H1 (cell line): Measurements from ENCODE around the gene WDR1.

ENCODE experiments used
- CBX5 ChIP-seq: fragments of 300-800, 300-1000 bp; sonication (generic); IDR thresholded peaks from 2 replicates; pipeline ENCODE4 v1.7.1; 2016; ENCODE audit warnings: antibody characterized with exemption, low read length, low read depth
- EZH2 ChIP-seq: fragments of 200-600 bp; sonication (generic); IDR thresholded peaks from 2 replicates; pipeline ENCODE4 v1.7.1; 2012; ENCODE audit warnings: low read depth, mild to moderate bottlenecking, moderate library complexity, low read length, inconsistent platforms; ENCODE audit not compliant: severe bottlenecking
- JUND ChIP-seq: IDR thresholded peaks from 2 replicates; pipeline ENCODE4 v1.6.1; 2011; ENCODE audit warnings: mild to moderate bottlenecking, improper control_type of control experiment, low read length
- TF ChIP-seq, protein P1 (sequence below), 3 experiments: IDR thresholded peaks; 1 replicate in 2 of 3; 2 replicates in 1 of 3; pipeline versions ENCODE4 v1.5.1 to v1.6.1; 2011; ENCODE audit warnings: low read length in 3 of 3, mild to moderate bottlenecking in 3 of 3, inconsistent platforms in 2 of 3, low read depth in 1 of 3, moderate library complexity in 1 of 3; ENCODE audit not compliant: insufficient read depth in 1 of 3; ENCODE audit errors: control extremely low read depth in 1 of 3

DNA sequence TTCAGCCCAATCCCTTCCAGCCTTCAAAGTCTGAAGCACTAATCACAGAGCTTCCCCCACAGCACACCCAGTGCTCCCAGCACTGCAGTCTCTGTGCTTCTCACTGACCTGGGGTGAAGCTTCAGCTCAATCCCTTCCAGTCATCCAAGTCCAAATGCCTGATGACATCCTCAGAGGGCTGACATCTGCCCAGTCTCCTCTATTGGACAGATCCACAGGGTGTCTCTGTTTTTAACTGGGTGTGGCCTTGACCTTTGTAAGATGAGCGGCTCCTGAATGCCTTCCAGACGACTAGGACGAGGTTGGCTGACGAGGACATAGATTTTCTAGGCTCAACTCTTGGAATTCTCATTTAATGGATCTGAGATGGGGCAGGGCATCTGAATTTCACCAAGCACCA lies 87.7 kb downstream of the WDR1 start:
- TF ChIP-seq, protein P1, sequence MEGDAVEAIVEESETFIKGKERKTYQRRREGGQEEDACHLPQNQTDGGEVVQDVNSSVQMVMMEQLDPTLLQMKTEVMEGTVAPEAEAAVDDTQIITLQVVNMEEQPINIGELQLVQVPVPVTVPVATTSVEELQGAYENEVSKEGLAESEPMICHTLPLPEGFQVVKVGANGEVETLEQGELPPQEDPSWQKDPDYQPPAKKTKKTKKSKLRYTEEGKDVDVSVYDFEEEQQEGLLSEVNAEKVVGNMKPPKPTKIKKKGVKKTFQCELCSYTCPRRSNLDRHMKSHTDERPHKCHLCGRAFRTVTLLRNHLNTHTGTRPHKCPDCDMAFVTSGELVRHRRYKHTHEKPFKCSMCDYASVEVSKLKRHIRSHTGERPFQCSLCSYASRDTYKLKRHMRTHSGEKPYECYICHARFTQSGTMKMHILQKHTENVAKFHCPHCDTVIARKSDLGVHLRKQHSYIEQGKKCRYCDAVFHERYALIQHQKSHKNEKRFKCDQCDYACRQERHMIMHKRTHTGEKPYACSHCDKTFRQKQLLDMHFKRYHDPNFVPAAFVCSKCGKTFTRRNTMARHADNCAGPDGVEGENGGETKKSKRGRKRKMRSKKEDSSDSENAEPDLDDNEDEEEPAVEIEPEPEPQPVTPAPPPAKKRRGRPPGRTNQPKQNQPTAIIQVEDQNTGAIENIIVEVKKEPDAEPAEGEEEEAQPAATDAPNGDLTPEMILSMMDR (IDR thresholded peaks at IDR 0.05; ENCODE audit: control extremely low read depth in 1 of 3, insufficient read depth in 1 of 3, low read depth in 1 of 3, low read length in 3 of 3) = no peak
- TF ChIP-seq EZH2 (no peak), JUND (no peak), CBX5 (no peak)
